ENCODE measurements around the gene SNCA.

DNA sequence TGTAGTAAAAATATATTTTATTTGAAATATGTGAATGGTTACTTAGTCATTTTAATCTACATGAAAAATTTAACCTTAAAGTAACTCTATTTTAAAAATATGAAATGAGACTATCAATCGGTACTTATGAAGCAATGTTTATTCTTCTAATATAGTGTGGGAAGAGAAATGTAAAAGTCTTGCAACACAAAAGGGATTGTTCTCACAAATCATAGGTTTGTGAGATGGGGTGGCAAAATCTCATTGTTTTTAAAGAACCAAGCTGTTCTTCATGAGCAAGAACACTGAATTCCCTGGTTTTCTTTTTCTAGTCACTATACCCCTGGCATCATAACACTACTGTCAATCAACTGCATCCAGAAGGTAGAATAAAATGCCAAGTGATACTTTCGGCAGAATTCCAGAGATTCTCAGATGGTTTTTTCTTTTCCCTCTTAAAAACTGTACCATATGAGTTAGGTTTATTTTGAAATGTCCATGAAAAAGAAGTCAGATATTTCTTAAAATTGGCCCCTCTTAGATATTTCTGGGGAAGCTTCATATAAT is 52.2 kb downstream of the SNCA start:
- TF ChIP-seq, protein P1, sequence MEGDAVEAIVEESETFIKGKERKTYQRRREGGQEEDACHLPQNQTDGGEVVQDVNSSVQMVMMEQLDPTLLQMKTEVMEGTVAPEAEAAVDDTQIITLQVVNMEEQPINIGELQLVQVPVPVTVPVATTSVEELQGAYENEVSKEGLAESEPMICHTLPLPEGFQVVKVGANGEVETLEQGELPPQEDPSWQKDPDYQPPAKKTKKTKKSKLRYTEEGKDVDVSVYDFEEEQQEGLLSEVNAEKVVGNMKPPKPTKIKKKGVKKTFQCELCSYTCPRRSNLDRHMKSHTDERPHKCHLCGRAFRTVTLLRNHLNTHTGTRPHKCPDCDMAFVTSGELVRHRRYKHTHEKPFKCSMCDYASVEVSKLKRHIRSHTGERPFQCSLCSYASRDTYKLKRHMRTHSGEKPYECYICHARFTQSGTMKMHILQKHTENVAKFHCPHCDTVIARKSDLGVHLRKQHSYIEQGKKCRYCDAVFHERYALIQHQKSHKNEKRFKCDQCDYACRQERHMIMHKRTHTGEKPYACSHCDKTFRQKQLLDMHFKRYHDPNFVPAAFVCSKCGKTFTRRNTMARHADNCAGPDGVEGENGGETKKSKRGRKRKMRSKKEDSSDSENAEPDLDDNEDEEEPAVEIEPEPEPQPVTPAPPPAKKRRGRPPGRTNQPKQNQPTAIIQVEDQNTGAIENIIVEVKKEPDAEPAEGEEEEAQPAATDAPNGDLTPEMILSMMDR (IDR thresholded peaks at IDR 0.05), result no peak
- no peak for TF ChIP-seq EZH2 (IDR thresholded peaks at IDR 0.05)
- no peak for TF ChIP-seq EZH2phosphoT487 (IDR thresholded peaks at IDR 0.05)
